GM23338 (cell line): ENCODE data around the gene DGKG. TPM values are rescaled to one million over a fixed set of nuclear protein-coding genes. Genes with fewer than 3 reads are reported as not detected.

Experiments used
- ATAC-seq: fragments of 200-7000 bp; cut with Tn5 transposase; 3 replicates; pipeline ENCODE4 v1.9.1; 2020
- DNase-seq: peaks from one replicate; pipeline ENCODE4 v3.0.0-alpha.2; 2015; ENCODE audit warnings: low spot score
- H2AFZ ChIP-seq: fragments of 200-600 bp; sonication (generic); 2 replicates; pipeline ENCODE4 v1.8.0; 2016; ENCODE audit warnings: antibody characterized with exemption, mild to moderate bottlenecking, moderate library complexity
- H3F3A ChIP-seq: fragments of 200-600 bp; sonication (generic); replicated peaks from 2 replicates; pipeline ENCODE4 v1.8.0; 2017; ENCODE audit warnings: antibody characterized with exemption, mixed run types, low read depth
- H3K27ac ChIP-seq: fragments of 200-600 bp; sonication (generic); 2 replicates; pipeline ENCODE4 v1.6.1; 2016; ENCODE audit warnings: low read depth
- H3K27me3 ChIP-seq: fragments of 200-600 bp; sonication (generic); 2 replicates; pipeline ENCODE4 v1.8.0; 2016; ENCODE audit warnings: mild to moderate bottlenecking, mixed run types, moderate library complexity; ENCODE audit not compliant: insufficient read depth
- H3K36me3 ChIP-seq: fragments of 200-600 bp; sonication (generic); 2 replicates; pipeline ENCODE4 v1.8.0; 2016; ENCODE audit warnings: mild to moderate bottlenecking; ENCODE audit not compliant: insufficient read depth
- H3K4me1 ChIP-seq: fragments of 200-600 bp; sonication (generic); 2 replicates; pipeline ENCODE4 v1.8.0; 2016; ENCODE audit warnings: mild to moderate bottlenecking, moderate library complexity; ENCODE audit not compliant: insufficient read depth
- H3K4me2 ChIP-seq: fragments of 200-600 bp; sonication (generic); 2 replicates; pipeline ENCODE4 v1.7.1; 2017; ENCODE audit warnings: mixed run types
- H3K4me3 ChIP-seq: fragments of 200-600 bp; sonication (generic); 2 replicates; pipeline ENCODE4 v1.6.1; 2016; ENCODE audit warnings: mixed run types
- H3K79me2 ChIP-seq: fragments of 200-600 bp; sonication (generic); replicated peaks from 2 replicates; pipeline ENCODE4 v1.8.0; 2017; ENCODE audit warnings: mild to moderate bottlenecking; ENCODE audit not compliant: insufficient read depth
- H3K9me2 ChIP-seq: fragments of 200-600 bp; sonication (generic); 2 replicates; pipeline ENCODE4 v1.8.0; 2017; ENCODE audit not compliant: insufficient read depth
- H4K20me1 ChIP-seq: fragments of 200-600 bp; sonication (generic); replicated peaks from 2 replicates; pipeline ENCODE4 v1.8.0; 2017; ENCODE audit warnings: mild to moderate bottlenecking; ENCODE audit not compliant: insufficient read depth
- H3K27ac Mint-ChIP-seq: 2 replicates; pipeline ENCODE4 v1.8.0; 2020; ENCODE audit warnings: inconsistent platforms, mild to moderate bottlenecking, moderate library complexity, mixed read lengths
- H3K27me3 Mint-ChIP-seq: 3 replicates; pipeline ENCODE4 v1.8.0; 2022; ENCODE audit warnings: low read depth, mild to moderate bottlenecking, moderate library complexity, mixed read lengths, inconsistent platforms; ENCODE audit not compliant: insufficient read depth, poor library complexity
- H3K36me3 Mint-ChIP-seq: 3 replicates; pipeline ENCODE4 v1.8.0; 2021; ENCODE audit warnings: low read depth, mild to moderate bottlenecking, inconsistent platforms, moderate library complexity, mixed read lengths
- H3K4me1 Mint-ChIP-seq: 3 replicates; pipeline ENCODE4 v1.8.0; 2020; ENCODE audit warnings: mild to moderate bottlenecking, inconsistent platforms, mixed read lengths
- H3K4me3 Mint-ChIP-seq: 3 replicates; pipeline ENCODE4 v1.8.0; 2021; ENCODE audit warnings: moderate library complexity, mild to moderate bottlenecking, inconsistent platforms, mixed read lengths
- H3K9me3 Mint-ChIP-seq: 3 replicates; pipeline ENCODE4 v1.8.0; 2020; ENCODE audit warnings: moderate library complexity, mild to moderate bottlenecking, inconsistent platforms, mixed read lengths
- EZH2 ChIP-seq: fragments of 200-600 bp; sonication (generic); IDR thresholded peaks from one replicate; pipeline ENCODE4 v1.8.0; 2017; ENCODE audit warnings: antibody characterized with exemption, mild to moderate bottlenecking, low read depth; ENCODE audit not compliant: unreplicated experiment
- EZH2phosphoT487 ChIP-seq: fragments of 200-600 bp; sonication (generic); IDR thresholded peaks from one replicate; pipeline ENCODE4 v1.8.1; 2018; ENCODE audit warnings: antibody characterized with exemption; ENCODE audit not compliant: unreplicated experiment
- JUNB ChIP-seq: IDR thresholded peaks from one replicate; pipeline ENCODE4 v1.6.1; 2016; ENCODE audit warnings: antibody characterized with exemption; ENCODE audit not compliant: unreplicated experiment
- NANOG ChIP-seq: IDR thresholded peaks from 2 replicates; pipeline ENCODE4 v1.6.1; 2016; ENCODE audit warnings: antibody characterized with exemption, borderline replicate concordance
- POLR2AphosphoS5 ChIP-seq: IDR thresholded peaks from 2 replicates; pipeline ENCODE4 v1.6.1; 2016; ENCODE audit warnings: antibody characterized with exemption, low read depth
- STAT1 ChIP-seq: IDR thresholded peaks from one replicate; pipeline ENCODE4 v1.6.1; 2016; ENCODE audit warnings: antibody characterized with exemption; ENCODE audit not compliant: unreplicated experiment
- ZNF114 ChIP-seq: fragments of 250-450 bp; sonication (Bioruptor Pico); IDR thresholded peaks from 2 replicates; pipeline ENCODE4 v1.5.0; 2020; ENCODE audit warnings: mild to moderate bottlenecking, moderate library complexity
- ZNF331 ChIP-seq: fragments of 250-450 bp; sonication (Bioruptor Pico); IDR thresholded peaks from 2 replicates; pipeline ENCODE4 v1.5.0; 2020; ENCODE audit warnings: low read depth, mild to moderate bottlenecking, moderate library complexity
- polyA plus RNA-seq: library from polyadenylated mRNA; unstranded; fragments of >200 nt; fragmentation: Nextera tagmentation; extraction: Ambion mirVana; gene quantifications from 2 replicates; pipeline ENCODE4 v1.2.1, GENCODE V29; 2016
- total RNA-seq: library from RNA; depleted of rRNA; stranded (reverse); fragments of >200 nt; shearing (Covaris generic); gene quantifications from 2 replicates; pipeline ENCODE4 v1.2.3, GENCODE V29; 2014
- TF ChIP-seq, protein P1 (sequence below): IDR thresholded peaks from one replicate; pipeline ENCODE4 v1.6.1; 2018; ENCODE audit warnings: antibody characterized with exemption; ENCODE audit not compliant: unreplicated experiment
- TF ChIP-seq, protein P2 (sequence below): fragments of 250-450 bp; sonication (Bioruptor Pico); IDR thresholded peaks from 2 replicates; pipeline ENCODE4 v1.5.0; 2020; ENCODE audit warnings: mild to moderate bottlenecking, moderate library complexity
- TF ChIP-seq, protein P3 (sequence below), 2 experiments: fragments of 200-600 bp in 1 of 2; sonication (generic) in 1 of 2; conservative IDR thresholded peaks; 2 replicates each; pipeline versions ENCODE4 v1.5.1 to v1.6.1; 2016 to 2017; ENCODE audit warnings: antibody characterized with exemption in 2 of 2, low read depth in 2 of 2, mild to moderate bottlenecking in 2 of 2, moderate library complexity in 1 of 2

DGKG gene
- total and polyA plus RNA-seq, 2 experiments from 2014 or later, result 0.14 to 0.31 TPM

DNA sequence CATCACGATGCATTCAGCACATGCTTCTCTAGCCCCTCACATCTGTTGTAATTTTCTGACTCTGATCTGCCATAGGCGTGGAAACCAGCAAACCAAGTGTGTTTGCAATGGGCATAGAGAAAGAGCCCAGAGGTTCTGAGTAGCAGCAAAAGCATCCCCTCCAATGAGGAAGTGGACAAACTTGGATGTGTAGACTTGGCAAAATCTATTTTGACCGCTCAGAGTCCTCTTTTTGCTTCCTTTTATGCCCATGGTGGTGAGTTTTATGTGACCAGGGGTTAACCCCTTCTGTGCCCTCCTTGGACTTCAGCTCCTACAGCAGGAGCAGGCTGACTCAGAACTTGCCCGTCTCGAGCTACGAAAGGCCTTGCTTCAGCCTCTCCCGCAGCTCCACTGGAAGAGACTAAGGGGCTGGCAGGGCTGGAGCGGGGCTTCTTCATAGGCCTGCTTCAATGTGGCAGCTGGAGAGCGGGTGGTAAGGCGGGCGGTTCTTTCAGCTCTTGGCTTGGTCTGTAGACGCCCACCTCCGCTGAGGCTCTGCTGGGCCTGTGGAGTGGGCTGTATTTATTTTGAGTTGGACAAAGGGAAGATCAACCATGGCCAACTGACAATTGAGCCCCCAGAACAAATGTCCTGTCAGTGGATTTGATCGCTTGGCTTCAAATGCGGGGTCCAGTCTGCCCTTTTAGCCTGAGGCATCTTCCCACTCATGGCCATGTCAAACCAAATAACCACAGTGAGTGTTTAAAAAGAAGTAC, 246.6 kb downstream of the DGKG start:
- no peaks in the 10 kb centered on the region for H3K36me3 Mint-ChIP-seq
- no peak for ATAC-seq

More for the DNA sequence above, 246.6 kb downstream of the DGKG start:
- Histone ChIP-seq H3K4me3 (no peak overlapping the region), H3K9me2 (no peaks in the 10 kb centered on the region), H3K4me2 (no peak overlapping the region), H3K36me3 (no peaks in the 10 kb centered on the region), H4K20me1 (no peaks in the 10 kb centered on the region), H3F3A (peaks cover 3% of the 10 kb centered on the region; the same call in 1 of the 2 replicates), H3K4me1 (peaks cover 19% of the 10 kb centered on the region), H3K79me2 (no peaks in the 10 kb centered on the region), H3K27ac (no peak overlapping the region), H3K27me3 (peaks cover 61% of the 10 kb centered on the region), H2AFZ (no peak overlapping the region)
- H3K4me3 Mint-ChIP-seq, result no peak overlapping the region
- no peaks in the 10 kb centered on the region for H3K9me3 Mint-ChIP-seq
- TF ChIP-seq JUNB, result no peak
- no peak for TF ChIP-seq EZH2
- TF ChIP-seq STAT1, result no peak
- TF ChIP-seq, protein P1, sequence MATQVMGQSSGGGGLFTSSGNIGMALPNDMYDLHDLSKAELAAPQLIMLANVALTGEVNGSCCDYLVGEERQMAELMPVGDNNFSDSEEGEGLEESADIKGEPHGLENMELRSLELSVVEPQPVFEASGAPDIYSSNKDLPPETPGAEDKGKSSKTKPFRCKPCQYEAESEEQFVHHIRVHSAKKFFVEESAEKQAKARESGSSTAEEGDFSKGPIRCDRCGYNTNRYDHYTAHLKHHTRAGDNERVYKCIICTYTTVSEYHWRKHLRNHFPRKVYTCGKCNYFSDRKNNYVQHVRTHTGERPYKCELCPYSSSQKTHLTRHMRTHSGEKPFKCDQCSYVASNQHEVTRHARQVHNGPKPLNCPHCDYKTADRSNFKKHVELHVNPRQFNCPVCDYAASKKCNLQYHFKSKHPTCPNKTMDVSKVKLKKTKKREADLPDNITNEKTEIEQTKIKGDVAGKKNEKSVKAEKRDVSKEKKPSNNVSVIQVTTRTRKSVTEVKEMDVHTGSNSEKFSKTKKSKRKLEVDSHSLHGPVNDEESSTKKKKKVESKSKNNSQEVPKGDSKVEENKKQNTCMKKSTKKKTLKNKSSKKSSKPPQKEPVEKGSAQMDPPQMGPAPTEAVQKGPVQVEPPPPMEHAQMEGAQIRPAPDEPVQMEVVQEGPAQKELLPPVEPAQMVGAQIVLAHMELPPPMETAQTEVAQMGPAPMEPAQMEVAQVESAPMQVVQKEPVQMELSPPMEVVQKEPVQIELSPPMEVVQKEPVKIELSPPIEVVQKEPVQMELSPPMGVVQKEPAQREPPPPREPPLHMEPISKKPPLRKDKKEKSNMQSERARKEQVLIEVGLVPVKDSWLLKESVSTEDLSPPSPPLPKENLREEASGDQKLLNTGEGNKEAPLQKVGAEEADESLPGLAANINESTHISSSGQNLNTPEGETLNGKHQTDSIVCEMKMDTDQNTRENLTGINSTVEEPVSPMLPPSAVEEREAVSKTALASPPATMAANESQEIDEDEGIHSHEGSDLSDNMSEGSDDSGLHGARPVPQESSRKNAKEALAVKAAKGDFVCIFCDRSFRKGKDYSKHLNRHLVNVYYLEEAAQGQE, result no peak
- no peak for TF ChIP-seq ZNF114 (CRISPR knock-in tag)
- TF ChIP-seq, protein P2, sequence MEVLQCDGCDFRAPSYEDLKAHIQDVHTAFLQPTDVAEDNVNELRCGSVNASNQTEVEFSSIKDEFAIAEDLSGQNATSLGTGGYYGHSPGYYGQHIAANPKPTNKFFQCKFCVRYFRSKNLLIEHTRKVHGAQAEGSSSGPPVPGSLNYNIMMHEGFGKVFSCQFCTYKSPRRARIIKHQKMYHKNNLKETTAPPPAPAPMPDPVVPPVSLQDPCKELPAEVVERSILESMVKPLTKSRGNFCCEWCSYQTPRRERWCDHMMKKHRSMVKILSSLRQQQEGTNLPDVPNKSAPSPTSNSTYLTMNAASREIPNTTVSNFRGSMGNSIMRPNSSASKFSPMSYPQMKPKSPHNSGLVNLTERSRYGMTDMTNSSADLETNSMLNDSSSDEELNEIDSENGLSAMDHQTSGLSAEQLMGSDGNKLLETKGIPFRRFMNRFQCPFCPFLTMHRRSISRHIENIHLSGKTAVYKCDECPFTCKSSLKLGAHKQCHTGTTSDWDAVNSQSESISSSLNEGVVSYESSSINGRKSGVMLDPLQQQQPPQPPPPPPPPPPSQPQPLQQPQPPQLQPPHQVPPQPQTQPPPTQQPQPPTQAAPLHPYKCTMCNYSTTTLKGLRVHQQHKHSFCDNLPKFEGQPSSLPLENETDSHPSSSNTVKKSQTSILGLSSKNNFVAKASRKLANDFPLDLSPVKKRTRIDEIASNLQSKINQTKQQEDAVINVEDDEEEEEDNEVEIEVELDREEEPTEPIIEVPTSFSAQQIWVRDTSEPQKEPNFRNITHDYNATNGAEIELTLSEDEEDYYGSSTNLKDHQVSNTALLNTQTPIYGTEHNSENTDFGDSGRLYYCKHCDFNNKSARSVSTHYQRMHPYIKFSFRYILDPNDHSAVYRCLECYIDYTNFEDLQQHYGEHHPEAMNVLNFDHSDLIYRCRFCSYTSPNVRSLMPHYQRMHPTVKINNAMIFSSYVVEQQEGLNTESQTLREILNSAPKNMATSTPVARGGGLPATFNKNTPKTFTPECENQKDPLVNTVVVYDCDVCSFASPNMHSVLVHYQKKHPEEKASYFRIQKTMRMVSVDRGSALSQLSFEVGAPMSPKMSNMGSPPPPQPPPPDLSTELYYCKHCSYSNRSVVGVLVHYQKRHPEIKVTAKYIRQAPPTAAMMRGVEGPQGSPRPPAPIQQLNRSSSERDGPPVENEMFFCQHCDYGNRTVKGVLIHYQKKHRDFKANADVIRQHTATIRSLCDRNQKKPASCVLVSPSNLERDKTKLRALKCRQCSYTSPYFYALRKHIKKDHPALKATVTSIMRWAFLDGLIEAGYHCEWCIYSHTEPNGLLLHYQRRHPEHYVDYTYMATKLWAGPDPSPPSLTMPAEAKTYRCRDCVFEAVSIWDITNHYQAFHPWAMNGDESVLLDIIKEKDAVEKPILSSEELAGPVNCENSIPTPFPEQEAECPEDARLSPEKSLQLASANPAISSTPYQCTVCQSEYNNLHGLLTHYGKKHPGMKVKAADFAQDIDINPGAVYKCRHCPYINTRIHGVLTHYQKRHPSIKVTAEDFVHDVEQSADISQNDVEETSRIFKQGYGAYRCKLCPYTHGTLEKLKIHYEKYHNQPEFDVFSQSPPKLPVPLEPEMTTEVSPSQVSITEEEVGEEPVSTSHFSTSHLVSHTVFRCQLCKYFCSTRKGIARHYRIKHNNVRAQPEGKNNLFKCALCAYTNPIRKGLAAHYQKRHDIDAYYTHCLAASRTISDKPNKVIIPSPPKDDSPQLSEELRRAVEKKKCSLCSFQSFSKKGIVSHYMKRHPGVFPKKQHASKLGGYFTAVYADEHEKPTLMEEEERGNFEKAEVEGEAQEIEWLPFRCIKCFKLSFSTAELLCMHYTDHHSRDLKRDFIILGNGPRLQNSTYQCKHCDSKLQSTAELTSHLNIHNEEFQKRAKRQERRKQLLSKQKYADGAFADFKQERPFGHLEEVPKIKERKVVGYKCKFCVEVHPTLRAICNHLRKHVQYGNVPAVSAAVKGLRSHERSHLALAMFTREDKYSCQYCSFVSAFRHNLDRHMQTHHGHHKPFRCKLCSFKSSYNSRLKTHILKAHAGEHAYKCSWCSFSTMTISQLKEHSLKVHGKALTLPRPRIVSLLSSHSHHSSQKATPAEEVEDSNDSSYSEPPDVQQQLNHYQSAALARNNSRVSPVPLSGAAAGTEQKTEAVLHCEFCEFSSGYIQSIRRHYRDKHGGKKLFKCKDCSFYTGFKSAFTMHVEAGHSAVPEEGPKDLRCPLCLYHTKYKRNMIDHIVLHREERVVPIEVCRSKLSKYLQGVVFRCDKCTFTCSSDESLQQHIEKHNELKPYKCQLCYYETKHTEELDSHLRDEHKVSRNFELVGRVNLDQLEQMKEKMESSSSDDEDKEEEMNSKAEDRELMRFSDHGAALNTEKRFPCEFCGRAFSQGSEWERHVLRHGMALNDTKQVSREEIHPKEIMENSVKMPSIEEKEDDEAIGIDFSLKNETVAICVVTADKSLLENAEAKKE (CRISPR knock-in tag), result no peak
- TF ChIP-seq, protein P3, sequence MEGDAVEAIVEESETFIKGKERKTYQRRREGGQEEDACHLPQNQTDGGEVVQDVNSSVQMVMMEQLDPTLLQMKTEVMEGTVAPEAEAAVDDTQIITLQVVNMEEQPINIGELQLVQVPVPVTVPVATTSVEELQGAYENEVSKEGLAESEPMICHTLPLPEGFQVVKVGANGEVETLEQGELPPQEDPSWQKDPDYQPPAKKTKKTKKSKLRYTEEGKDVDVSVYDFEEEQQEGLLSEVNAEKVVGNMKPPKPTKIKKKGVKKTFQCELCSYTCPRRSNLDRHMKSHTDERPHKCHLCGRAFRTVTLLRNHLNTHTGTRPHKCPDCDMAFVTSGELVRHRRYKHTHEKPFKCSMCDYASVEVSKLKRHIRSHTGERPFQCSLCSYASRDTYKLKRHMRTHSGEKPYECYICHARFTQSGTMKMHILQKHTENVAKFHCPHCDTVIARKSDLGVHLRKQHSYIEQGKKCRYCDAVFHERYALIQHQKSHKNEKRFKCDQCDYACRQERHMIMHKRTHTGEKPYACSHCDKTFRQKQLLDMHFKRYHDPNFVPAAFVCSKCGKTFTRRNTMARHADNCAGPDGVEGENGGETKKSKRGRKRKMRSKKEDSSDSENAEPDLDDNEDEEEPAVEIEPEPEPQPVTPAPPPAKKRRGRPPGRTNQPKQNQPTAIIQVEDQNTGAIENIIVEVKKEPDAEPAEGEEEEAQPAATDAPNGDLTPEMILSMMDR (conservative IDR thresholded peaks at IDR 0.05; ENCODE audit: low read depth in 2 of 2), result no peak
- no peak for TF ChIP-seq POLR2AphosphoS5
- no peak for TF ChIP-seq EZH2phosphoT487
- TF ChIP-seq ZNF331 (CRISPR knock-in tag), result no peak
- TF ChIP-seq NANOG, result no peak
- peaks cover 30% of the 10 kb centered on the region for H3K4me1 Mint-ChIP-seq
- peaks cover 51% of the 10 kb centered on the region for H3K27me3 Mint-ChIP-seq
- no peak overlapping the region for H3K27ac Mint-ChIP-seq
- DNase-seq, result no peak
